Measurements from ENCODE around the gene KCNIP2. TPM values are rescaled to one million over a fixed set of nuclear protein-coding genes. Genes with fewer than 3 reads are reported as not detected.

Gene KCNIP2
- polyA plus RNA-seq, 10 donors = 2.4 to 8.0 (median 3.1) TPM

DNA sequence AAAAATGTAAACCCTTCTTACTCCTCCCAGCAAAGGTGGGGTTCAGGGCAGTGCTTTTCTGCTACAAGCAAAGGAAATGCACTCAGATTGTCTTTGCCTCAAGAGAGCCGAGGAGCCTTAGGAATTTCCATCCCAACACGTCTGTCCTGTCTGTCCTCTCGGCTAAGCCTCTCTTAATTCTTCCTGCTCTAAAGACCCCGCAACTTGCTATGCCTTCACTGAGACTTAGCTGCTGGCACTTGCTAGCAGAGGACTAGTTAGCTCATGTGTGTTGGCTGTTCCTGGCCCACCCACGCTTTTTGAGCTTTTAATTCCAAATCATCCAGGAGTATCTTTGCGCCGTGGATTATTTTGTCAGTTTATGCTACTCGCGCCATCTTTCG lies 59.9 kb downstream of the KCNIP2 start:
- DNase-seq = no peak

GRCh38 chr10:101782811-101783735 lies 60.5 kb downstream of the KCNIP2 start, which contains the start of gene NPM3:
Gene NPM3 (minus strand): TSS chr10:101783446. CDS start chr10:101783390, 56 bp downstream.
- DNase-seq = peak; percentile 75 to 95 (median 88)

- no peak for DNase-seq
Observed at GRCh38 chr10:101781984-101782810, 61.4 kb downstream of the KCNIP2 start.

GRCh38 chr10:101781655-101781983 lies 62.0 kb downstream of the KCNIP2 start:
- no peak for DNase-seq

DNA sequence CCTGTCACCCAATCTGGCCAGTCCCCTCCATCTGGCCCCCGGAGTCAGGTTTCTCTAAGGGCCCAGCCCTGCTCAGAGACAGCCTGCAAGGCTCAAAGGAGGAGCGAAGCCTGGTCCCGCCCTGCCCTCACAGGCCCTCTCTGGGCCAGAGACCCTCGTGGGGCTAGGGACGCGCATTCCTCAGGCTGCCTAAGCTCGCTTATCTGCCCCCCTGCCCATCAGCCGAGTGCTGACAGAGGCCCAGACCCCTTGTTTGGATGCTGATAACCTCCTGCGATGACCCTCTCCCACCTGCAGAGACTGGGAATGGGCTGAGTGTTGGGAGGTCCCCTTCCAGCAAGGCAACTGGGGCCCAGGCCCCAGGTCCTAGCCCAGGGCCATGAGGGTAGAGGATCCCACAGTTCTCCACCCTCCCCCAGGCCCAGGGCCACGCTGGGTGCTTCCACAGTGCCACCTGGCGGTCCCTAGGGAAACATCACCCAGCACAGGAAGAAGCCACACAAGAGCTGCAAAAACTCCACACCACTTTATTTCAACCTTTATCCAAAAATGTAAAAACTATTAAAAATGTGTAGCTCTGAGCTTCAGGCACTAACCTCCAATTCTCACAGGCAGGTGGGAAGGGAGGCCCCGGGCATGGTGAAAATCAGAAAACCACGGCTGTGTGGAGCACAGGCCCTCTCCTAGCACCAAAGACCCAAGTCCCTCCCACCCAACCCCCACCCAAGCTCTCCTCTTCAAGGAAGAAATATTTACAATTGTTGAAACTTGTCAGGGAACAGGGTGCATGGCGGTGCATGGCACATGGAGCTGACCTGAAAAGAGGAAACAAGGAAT lies 62.6 kb downstream of the KCNIP2 start:
- peak; percentile 31 to 56 (median 46) for DNase-seq

GRCh38 chr10:101780187-101780817 lies 63.3 kb downstream of the KCNIP2 start:
- DNase-seq = no peak

GRCh38 chr10:101779544-101780186 lies 63.9 kb downstream of the KCNIP2 start:
- DNase-seq = peak; percentile 42 to 83 (median 62)

DNA sequence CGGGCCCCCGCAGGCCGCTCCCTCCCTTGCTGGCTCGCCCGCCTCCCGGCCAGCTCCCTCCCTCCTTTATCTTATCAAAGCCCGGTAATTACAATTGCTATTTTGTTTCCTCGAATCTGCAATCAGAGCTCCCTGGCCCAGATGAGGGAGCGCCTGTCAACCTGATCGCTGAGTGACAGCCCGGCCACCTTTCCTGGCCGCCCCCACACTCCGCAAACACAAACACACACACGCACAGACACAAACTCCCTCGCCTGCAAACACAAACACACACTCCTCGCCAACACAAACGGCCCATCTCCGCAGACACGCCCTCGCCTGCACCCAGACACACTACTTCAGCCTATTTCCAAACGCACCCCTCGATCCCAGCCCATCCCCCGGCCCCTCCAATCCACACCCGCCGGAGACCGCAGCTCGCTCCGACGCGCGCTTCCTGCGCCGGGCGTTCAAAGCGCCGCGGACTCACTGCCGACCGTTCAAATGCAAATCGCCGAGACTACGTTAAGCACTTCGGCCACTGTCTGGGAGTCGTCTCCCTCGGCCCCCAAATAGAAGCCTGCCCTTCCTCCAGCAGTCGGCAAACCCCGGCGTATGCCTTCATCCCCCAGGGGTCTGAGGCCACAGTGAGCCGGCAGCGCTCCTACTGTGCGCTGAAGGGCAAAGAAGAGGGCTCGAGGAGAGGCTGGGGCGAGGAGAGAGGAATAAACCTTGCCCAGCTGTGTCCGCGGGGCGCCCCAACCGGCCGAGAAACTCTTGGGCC lies 64.6 kb downstream of the KCNIP2 start:
- DNase-seq = peak in 1 of 3 donors; percentile 63

DNA sequence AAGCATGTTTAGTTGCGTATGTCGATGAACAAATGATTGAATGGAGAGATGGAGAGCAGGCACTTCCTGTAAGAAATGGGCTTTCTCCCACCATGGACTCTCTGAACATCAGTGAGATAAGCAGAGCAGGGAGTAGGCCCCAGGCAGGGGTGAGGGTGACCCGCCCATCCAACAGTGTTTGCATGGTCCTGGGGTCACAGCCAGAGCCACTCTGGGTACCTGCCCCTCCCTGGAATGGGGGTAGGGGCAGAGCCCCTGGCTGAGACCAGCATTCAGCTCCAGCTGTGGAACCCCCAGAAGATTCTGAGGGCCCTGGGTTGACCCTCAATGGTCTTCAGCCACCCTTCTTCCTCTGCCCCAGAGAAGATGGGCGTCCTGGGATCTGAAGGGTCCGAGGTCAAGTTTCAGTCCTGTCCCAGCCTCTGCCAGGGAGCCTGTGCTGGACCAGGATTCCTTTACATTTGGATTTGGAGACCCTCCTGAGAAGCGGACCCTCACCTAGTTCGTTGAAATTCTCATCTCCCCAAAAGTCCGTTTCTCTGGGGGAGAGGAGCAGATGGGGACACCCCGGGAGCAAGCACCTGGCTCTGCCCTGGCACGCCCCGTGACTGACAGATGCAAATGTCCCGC lies 65.3 kb downstream of the KCNIP2 start:
- DNase-seq = no peak

DNA sequence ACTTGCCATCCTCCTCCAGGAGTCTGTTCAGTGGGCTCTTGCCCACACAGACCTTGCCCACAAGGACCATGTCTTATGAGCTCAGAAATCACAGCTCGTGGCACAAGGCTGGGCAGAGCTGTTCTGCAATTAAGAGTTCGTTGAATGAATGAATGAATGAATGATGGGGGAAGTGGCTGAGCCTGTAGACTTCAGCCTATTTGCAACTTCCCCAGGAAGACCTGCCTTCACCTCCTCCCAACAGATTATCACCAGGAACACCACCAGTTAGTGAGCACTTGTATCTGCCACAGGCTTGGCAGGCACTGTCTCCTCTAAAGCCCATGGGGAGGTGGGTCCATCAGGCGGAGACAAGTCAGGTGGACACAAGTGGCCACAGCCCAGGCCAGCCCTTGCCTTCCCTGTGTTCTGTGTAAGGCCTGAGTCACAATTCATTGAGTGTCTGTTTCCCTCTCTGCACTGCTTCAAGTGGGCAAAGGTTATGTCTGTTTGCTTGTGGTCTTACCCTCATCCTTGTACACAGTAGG lies 65.9 kb downstream of the KCNIP2 start:
- no peak for DNase-seq

DNA sequence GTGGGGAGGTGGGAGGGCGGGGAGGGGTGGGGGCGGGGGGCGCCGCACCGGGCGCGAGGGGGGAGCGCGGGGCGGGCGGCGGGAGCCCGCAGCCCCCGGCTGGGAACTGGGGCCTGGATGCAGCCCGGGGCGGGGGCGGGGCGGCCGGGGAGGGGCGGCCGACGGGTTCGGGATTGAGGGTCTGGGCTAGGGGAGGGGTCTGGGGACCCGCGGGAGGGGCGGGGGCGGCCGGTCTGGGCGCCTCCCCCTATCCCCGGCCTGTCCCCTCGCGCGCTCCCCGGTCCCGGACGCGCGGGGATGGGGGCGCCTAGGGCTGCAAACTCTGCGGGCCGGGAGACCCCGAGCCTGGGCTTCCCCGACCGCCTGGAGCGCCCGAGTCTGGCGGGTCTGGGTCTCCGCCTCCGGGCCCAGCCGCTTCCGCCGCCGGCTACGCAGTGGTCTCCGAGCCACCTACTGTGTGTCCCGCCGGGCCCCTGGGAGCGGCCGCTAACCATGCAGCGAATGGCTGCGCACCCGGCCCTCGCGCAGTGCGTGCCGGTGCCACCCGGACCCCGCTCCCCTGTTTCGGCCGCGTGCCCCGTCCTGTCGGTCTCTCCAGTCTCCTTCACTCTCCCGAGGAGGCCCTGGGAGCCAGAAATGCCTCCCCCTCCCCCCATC lies 67.3 kb downstream of the KCNIP2 start:
- DNase-seq = no peak

Other genes with a start within 250 kb of the KCNIP2 start
- 10 to 100 TPM; 35.6 to 52.0 (median 43.7) TPM for gene FBXW4, start 148.6 kb downstream of the KCNIP2 start, polyA plus RNA-seq (ENCODE audit: insufficient read length in 10 of 10)
- gene FGF8, start 67.7 kb downstream of the KCNIP2 start, polyA plus RNA-seq (ENCODE audit: insufficient read length in 10 of 10) = under 1 TPM in 7 of 10 donors, not detected in 3; 0.18 to 0.74 (median 0.39) TPM
- 10 to 100 TPM; 33.4 to 74.0 (median 54.5) TPM for gene NPM3, start 60.4 kb downstream of the KCNIP2 start, polyA plus RNA-seq (ENCODE audit: insufficient read length in 10 of 10)
- gene OGA, start 25.4 kb downstream of the KCNIP2 start, polyA plus RNA-seq (ENCODE audit: insufficient read length in 10 of 10) = 100 to 1,000 TPM in 4 of 10 donors, 10 to 100 TPM in 6; 59.9 to 151 (median 84.0) TPM
- 10 to 100 TPM; 11.2 to 19.1 (median 13.3) TPM for gene ARMH3, start 212.4 kb upstream of the KCNIP2 start, polyA plus RNA-seq (ENCODE audit: insufficient read length in 10 of 10)
- 10 to 100 TPM in 2 of 10 donors, 1 to 10 TPM in 8; 6.4 to 10.8 (median 8.5) TPM for gene HPS6, start 221.5 kb upstream of the KCNIP2 start, polyA plus RNA-seq (ENCODE audit: insufficient read length in 10 of 10)

Measured in muscle of back (tissue), 11 donors.